HG03565 (cell line): ENCODE data around the gene SLAMF7.

ENCODE experiments used
- ATAC-seq: cut with Tn5 transposase; IDR thresholded peaks from one replicate; pipeline ENCODE4 v1.9.1; 2021; ENCODE audit warnings: mild to moderate bottlenecking, moderate library complexity; ENCODE audit not compliant: unreplicated experiment

Gene SLAMF7

DNA sequence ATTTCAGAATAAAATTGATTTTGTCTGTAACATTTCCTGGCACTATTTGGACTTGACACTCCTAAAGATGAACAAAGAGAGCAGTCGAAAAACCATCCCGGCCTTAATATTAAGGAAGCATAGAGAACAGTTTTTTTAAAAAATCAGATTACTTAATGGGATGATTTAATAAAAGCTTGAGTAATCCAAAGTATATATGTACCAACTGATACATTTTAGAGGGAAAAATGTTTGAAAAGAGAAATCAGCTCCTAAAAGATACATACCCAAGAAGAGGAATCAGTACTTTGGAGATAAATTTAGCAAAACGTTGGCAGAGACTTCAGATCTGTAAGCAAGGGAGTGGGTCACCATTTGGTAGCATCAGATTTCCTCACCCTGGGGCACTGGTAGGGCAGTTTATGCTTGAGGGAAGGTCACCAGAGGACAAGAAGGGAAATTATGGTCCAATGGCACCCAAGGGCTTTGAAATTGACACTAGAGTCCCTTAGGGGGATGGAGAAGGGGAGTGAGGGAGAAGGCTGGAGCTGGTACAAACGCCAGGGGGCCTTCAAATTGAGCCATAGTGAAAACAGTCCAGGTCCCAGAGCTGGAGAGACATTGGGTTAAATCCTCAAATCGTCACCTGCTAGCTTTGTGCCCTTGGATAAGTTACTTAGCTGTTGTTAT, 5.9 kb downstream of the SLAMF7 start:
- ATAC-seq: no peak

DNA sequence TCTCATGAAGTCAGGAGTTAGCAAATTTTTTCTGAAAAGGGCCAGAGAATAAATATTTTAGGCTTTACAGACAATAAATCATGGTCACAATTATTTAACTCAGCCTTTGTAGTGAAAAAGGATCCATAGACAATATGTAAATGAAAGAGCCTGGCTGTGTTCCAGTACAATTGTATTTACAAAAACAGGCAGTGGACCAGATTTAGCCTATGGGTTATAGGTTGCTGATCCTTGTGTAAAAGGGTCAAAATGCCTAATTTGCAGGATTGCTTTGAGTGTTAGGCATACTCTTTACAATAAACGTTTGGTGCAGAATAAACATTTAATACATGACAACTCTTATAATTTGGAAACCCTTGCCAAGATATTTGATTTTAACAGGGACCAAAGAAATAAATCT, 6.5 kb downstream of the SLAMF7 start:
- no peak for ATAC-seq

DNA sequence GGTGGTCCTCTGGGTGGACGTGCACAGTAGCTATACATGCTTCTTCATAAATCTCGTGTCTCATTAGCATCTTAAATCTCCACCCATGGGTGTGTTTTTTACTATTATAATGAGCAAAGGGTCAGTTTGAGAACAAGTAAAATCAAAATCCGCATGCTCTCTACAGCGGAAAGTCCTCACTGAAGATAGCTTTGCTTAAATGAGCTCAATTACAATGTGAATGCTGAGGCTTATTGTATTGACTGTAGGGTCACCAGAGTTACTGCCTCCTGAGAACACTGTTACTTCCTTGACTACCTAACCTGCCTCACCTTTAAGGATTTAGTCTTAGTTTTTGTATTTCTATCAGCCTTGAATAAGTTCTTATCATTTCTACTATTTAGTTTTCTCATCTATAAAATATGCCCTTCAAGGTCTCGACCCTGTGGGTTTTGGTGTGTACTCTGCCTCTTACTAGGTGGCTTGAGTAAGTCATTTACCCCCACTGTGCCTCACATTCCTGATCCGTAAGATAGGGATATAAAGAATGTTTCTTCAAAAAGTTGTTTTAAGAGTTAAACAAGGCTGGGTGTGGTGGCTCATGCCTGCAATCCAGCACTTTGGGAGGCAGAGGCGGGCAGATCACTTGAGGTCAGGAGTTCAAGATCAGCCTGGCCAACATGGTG, 7.9 kb downstream of the SLAMF7 start:
- ATAC-seq: no peak

- no peak for ATAC-seq
Observed at GRCh38 chr1:160747717-160748116, 8.7 kb downstream of the SLAMF7 start.

GRCh38 chr1:160748181-160748877, 9.3 kb downstream of the SLAMF7 start:
- no peak for ATAC-seq

- ATAC-seq: no peak
Observed at GRCh38 chr1:160748878-160749269, 9.8 kb downstream of the SLAMF7 start.

DNA sequence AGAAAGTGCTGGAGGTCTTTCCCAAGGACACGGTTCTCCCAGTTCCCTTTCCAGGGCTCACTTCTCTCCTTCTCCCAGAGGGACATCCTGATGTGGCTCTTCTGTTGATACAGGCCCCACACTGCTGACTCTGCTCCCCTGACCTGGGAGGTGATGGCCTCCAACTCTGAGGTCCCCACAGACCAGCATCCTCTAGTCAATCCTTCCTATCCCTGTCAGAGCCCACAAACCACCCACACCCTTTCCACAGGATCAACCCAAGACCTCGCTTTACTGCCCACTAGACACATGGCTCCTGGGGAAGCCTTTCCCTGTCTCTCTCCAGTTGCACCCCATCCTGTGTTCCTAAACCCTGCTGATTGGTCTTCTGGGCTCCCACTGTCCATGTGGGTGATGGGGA, 11.6 kb downstream of the SLAMF7 start:
- no peak for ATAC-seq

DNA sequence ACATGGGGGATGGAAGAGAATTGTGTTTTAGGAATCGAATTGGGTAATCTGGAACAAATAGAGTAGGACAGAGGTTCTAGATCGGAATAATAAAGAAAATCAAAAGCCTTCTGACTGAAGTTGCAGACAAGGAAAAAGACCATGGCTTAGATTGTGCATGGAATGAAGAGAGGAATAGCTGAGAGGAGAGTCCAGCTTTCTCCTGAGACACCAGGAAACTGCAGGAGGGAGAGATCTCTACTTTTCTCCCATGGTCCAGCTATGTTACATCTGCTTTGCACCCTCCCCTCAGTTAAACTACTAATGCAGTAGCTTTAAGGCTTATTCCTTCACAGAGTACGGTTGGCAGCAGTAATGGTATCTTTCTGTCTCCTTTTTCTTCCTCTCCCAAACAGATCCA, 13.4 kb downstream of the SLAMF7 start:
- ATAC-seq: no peak

DNA sequence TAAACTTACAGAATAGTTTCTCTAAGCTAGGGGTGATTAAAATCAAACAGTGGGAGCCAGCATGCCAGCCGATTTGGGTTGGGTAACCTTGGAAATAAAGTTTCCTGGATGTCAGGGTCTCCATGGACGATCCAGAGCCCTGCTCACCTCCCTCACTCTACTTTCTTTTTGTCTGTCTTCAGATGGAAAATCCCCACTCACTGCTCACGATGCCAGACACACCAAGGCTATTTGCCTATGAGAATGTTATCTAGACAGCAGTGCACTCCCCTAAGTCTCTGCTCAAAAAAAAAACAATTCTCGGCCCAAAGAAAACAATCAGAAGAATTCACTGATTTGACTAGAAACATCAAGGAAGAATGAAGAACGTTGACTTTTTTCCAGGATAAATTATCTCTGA, 13.9 kb downstream of the SLAMF7 start:
- ATAC-seq: no peak

DNA sequence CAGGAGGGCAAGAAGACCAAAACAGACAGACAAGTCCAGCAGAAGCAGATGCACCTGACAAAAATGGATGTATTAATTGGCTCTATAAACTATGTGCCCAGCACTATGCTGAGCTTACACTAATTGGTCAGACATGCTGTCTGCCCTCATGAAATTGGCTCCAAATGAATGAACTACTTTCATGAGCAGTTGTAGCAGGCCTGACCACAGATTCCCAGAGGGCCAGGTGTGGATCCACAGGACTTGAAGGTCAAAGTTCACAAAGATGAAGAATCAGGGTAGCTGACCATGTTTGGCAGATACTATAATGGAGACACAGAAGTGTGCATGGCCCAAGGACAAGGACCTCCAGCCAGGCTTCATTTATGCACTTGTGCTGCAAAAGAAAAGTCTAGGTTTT, 14.5 kb downstream of the SLAMF7 start:
- no peak for ATAC-seq

- ATAC-seq: no peak
Observed at GRCh38 chr1:160755461-160755860, 16.4 kb downstream of the SLAMF7 start.

DNA sequence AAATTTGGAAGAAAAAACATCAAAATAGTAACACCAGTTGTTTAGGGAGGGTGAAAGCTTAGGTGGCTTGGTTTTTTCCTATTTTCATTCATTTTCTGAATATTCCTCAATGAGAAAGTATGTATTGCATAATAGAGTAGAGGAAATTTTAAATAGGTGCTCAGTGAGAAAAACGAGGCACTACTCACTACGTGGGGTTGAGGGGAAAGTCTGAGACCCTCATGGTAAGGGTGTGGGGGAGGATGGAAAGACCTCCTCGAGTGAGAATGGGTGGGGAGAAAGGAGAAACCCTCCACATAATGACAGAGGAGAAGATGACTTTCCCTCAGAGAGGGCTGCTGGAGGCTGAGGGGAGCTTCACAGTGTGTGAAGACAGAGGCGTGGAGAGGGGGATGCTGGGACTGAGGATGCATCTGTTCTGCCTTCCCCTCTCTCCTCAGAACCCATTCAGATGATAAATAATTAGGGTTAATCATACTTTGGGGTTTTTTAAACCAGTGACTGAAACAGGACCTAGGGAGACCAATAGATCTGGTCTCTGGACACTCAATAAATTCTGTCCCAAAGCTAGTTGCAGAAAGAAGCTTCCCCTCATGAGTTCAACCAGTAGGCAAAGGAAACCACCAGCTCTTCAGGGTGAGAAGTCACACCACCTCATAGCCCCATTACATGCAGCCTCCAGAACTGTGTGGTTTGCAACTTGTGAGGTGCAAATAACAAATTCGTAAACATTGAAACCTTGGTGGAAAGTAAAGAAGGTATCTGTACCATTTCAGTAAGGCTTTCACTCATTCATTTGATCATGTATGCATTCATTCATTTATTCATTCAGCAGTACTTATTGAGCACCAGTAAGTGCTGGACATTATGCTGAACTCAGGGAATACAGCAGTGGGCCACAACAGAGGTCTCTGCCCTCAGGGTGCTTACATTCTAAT, 17.1 kb downstream of the SLAMF7 start:
- peak; percentile 30 for ATAC-seq

DNA sequence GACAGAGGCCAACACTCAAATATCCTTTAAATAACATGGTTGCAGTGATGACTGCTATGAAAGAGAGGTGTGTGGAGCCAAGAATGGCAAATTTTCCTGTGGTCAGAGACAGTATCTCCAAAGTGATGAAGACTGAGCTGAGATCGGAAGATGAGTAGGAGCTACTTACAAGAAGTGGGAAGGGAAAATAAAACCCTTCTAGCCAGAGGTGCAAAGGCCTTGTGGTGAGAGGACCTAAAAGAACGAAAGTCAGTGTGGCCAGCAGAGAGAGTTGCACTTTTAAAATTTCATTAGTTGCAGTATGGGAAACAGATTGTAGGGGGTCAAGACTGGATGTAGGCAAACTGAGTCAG, 17.8 kb downstream of the SLAMF7 start:
- no peak for ATAC-seq

- no peak for ATAC-seq
Observed at GRCh38 chr1:160758521-160758920, 19.5 kb downstream of the SLAMF7 start.

DNA sequence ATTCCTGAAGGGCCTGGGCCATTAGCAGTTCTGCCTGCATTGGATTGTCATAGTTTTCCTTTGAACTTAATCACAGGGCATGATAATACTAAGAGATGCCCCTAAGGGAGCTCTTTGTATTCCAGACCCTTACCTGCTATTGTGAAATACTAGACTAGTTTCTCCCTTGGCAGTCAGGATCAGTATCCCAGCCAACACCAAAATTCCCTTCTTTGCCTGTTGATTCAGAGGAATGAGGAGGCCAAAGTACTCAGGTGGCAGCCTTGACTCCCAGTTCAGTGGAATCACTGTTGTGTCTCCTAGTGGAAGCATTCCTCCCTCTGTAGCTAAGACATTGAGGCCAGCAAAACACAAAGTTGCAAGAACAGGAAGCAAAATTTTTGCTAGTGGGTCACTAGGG, 20.7 kb downstream of the SLAMF7 start:
- no peak for ATAC-seq

- ATAC-seq: no peak
Observed at GRCh38 chr1:160761046-160761445, 22.0 kb downstream of the SLAMF7 start.

GRCh38 chr1:160761886-160762285, 22.8 kb downstream of the SLAMF7 start:
- no peak for ATAC-seq

GRCh38 chr1:160763993-160764392, 24.9 kb downstream of the SLAMF7 start:
- no peak for ATAC-seq

DNA sequence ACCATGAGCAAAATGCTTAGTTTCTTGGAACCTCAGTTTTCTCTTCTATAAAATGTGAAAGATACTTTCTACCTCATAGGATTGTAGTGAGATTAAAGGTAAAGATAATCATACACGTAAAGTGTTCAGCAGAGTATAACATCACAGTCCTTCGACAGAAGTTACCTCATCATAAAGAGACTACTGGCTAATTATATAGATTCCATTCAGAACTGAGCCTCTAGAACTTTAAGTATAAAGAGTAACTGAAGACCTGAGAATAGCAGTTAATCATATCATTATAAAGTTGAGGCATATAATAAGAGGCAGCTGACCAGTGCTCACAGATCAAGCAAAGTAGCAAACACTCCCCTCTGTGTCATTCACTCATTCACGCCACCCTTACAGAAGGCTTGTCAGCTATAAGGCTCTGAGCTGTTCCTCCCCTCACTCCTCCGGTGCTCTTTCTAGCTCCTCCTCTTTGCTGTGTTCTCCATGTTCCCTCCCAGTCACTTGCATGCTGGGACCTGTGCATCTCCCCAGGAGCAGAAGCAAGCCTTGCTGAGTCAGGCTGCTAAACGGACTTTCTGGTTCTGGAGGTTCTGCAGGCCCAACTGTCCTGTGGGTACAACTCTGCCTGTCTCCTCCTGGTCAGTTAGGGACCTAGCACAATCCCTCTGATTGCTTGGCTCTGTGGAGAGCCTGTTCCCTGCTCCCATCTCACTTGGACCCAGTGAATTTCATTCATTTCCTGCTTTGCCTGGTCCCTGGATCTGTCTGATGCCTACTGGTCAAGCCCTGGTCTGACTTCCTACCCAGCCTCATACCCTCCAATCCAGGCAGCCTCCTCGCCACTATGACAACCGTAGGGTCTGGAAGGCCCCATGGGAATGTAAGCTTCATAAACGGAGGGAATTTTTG, 28.6 kb downstream of the SLAMF7 start:
- ATAC-seq: peak; percentile 23

- peak; percentile 67 for ATAC-seq
Observed at GRCh38 chr1:160768295-160768657, 29.2 kb downstream of the SLAMF7 start.
